Osteoblast (primary cell): ENCODE measurements around the gene SMCHD1. TPM values are rescaled to one million over a fixed set of nuclear protein-coding genes. Genes with fewer than 3 reads are reported as not detected.

Experiments
- DNase-seq: peaks from one replicate; pipeline ENCODE4 v3.0.0; 2011; ENCODE audit warnings: low spot score, mixed read lengths; ENCODE audit not compliant: insufficient read length; ENCODE audit errors: missing footprints
- H2AFZ ChIP-seq: 2 replicates; pipeline ENCODE4 v1.6.0; 2011; ENCODE audit warnings: mild to moderate bottlenecking, low read length
- H3K27ac ChIP-seq: 2 replicates; pipeline ENCODE4 v1.5.1; 2011; ENCODE audit warnings: mild to moderate bottlenecking, low read depth, low read length, moderate library complexity
- H3K27me3 ChIP-seq: 2 replicates; pipeline ENCODE4 v1.6.0; 2012; ENCODE audit warnings: mild to moderate bottlenecking, control low read depth, inconsistent platforms, low read length, moderate library complexity; ENCODE audit not compliant: insufficient read depth
- H3K36me3 ChIP-seq: 2 replicates; pipeline ENCODE4 v1.5.1; 2011; ENCODE audit warnings: mild to moderate bottlenecking, low read length, control low read depth, moderate library complexity; ENCODE audit not compliant: insufficient read depth
- H3K4me1 ChIP-seq: 2 replicates; pipeline ENCODE4 v1.5.1; 2011; ENCODE audit warnings: mild to moderate bottlenecking, low read length, control low read depth, moderate library complexity; ENCODE audit not compliant: insufficient read depth
- H3K4me2 ChIP-seq: 2 replicates; pipeline ENCODE4 v1.6.0; 2011; ENCODE audit warnings: mild to moderate bottlenecking, low read length; ENCODE audit not compliant: insufficient read depth
- H3K4me3 ChIP-seq: fragments of 200-600 bp; sonication (generic); 3 replicates; pipeline ENCODE4 v1.5.1; 2012; ENCODE audit warnings: mild to moderate bottlenecking, low read length, inconsistent platforms; ENCODE audit not compliant: insufficient read depth
- H3K79me2 ChIP-seq: 2 replicates; pipeline ENCODE4 v1.6.0; 2012; ENCODE audit warnings: mild to moderate bottlenecking, low read length, control low read depth, inconsistent platforms; ENCODE audit not compliant: insufficient read depth
- H3K9me3 ChIP-seq: 2 replicates; pipeline ENCODE4 v1.5.1; 2011; ENCODE audit warnings: low read depth, low read length, control low read depth
- H4K20me1 ChIP-seq: 2 replicates; pipeline ENCODE4 v1.6.0; 2012; ENCODE audit warnings: mild to moderate bottlenecking, low read length, control low read depth; ENCODE audit not compliant: insufficient read depth
- CTCF ChIP-seq: IDR thresholded peaks from 2 replicates; pipeline ENCODE4 v1.5.1; 2011; ENCODE audit warnings: mild to moderate bottlenecking, low read depth, low read length, moderate library complexity; ENCODE audit errors: extremely low read depth
- total RNA-seq: library from RNA; depleted of rRNA; stranded (reverse); fragments of >200 nt; gene quantifications from 2 replicates; pipeline ENCODE4 v1.2.3, GENCODE V29; 2012

SMCHD1 gene
- 52.2 and 53.6 TPM in 2 replicates for total RNA-seq

- no peaks in the 10 kb centered on the region for H3K27me3 ChIP-seq
- peak within 1 kb of the TSS; percentile 86 for H2AFZ ChIP-seq
- peak; percentile 97 for DNase-seq
- H3K36me3 ChIP-seq, result no peaks in the 10 kb centered on the region
- H3K4me3 ChIP-seq, result peak within 1 kb of the TSS; percentile 89
- no peaks in the 10 kb centered on the region for H3K9me3 ChIP-seq
- peak within 1 kb of the TSS; percentile 86 for H3K27ac ChIP-seq
- peaks cover 23% of the 10 kb centered on the region for H3K4me1 ChIP-seq
- H4K20me1 ChIP-seq, result peaks cover 16% of the 10 kb centered on the region
- no peak for TF ChIP-seq CTCF
- peak within 1 kb of the TSS; percentile 92 for H3K4me2 ChIP-seq
- H3K79me2 ChIP-seq, result peaks cover 44% of the 10 kb centered on the region
Measured at GRCh38 chr18:2655178-2655953, at the start of gene SMCHD1. TSS of gene SMCHD1 (plus strand) at chr18:2655726. CDS start at chr18:2656076, 350 bp downstream.

GRCh38 chr18:2606335-2606734, 49.2 kb upstream of the SMCHD1 start:
- peak overlapping the region; percentile 58 for H3K27ac ChIP-seq
- no peak for DNase-seq
- peaks cover 4% of the 10 kb centered on the region for H3K36me3 ChIP-seq
- H3K9me3 ChIP-seq, result no peaks in the 10 kb centered on the region
- no peak overlapping the region for H3K4me3 ChIP-seq
- H3K4me1 ChIP-seq, result peaks cover 5% of the 10 kb centered on the region
- H3K4me2 ChIP-seq, result peak overlapping the region; percentile 68
- peak overlapping the region; percentile 65 for H2AFZ ChIP-seq
- no peaks in the 10 kb centered on the region for H3K27me3 ChIP-seq
- H3K79me2 ChIP-seq, result no peaks in the 10 kb centered on the region
- TF ChIP-seq CTCF, result no peak
- no peaks in the 10 kb centered on the region for H4K20me1 ChIP-seq

GRCh38 chr18:2609604-2610003, 45.9 kb upstream of the SMCHD1 start:
- Histone ChIP-seq H3K36me3 (peaks cover 5% of the 10 kb centered on the region), H3K9me3 (no peaks in the 10 kb centered on the region)

More at GRCh38 chr18:2609604-2610003, 45.9 kb upstream of the SMCHD1 start:
- H3K4me3 ChIP-seq, result no peak overlapping the region
- H3K27me3 ChIP-seq, result no peaks in the 10 kb centered on the region
- no peak overlapping the region for H3K4me2 ChIP-seq
- H2AFZ ChIP-seq, result no peak overlapping the region
- H3K4me1 ChIP-seq, result peaks cover 5% of the 10 kb centered on the region
- no peak overlapping the region for H3K27ac ChIP-seq
- no peaks in the 10 kb centered on the region for H3K79me2 ChIP-seq
- no peak for TF ChIP-seq CTCF
- no peaks in the 10 kb centered on the region for H4K20me1 ChIP-seq
- DNase-seq, result no peak
